GM18868 (cell line): Measurements from ENCODE around the gene ITIH4.
A peak's percentile ranks its signal among the peaks of the same experiment; 100 is the strongest.

Experiments used
- ATAC-seq: cut with Tn5 transposase; IDR thresholded peaks from one replicate; pipeline ENCODE4 v1.9.1; 2021; ENCODE audit warnings: mild to moderate bottlenecking, moderate library complexity; ENCODE audit not compliant: unreplicated experiment

The ITIH4 gene

GRCh38 chr3:52773361-52774065, 57.0 kb downstream of the ITIH4 start:
- no peak for ATAC-seq

DNA sequence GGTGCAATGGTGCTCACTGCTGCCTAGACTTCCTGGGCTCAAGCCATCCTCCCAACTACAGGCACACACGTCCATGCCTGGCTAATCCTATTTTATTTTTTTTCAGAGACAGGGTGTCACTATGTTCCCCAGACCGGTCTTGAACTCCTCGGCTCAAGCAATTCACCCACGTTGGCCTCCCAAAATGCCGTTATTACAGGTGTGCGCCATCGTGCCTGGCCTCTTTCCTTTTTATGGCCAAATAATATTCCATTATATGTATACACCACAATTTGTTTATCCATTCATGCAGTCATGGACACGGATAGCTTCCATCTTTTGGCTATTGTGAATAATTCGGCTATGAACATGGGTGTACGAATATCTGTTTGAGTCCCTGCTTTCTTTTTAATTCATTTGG, 58.8 kb downstream of the ITIH4 start:
- ATAC-seq: no peak

DNA sequence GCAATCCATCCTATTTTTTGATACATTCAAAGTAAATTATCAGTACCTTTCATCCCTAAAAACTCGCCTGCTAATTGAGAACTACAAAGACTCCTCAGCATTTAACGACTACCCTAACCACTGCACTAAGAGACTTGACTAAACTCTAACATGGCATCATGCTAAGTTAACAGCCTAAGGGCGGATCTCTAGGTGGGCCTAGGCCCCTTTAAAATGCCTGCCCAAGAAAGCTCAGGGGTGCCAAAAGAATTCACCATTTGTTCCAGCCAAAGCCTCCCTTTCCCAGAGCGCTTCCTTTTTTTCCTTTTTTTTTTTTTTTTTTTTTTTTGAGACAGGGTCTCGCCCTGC, 59.2 kb downstream of the ITIH4 start:
- no peak for ATAC-seq

DNA sequence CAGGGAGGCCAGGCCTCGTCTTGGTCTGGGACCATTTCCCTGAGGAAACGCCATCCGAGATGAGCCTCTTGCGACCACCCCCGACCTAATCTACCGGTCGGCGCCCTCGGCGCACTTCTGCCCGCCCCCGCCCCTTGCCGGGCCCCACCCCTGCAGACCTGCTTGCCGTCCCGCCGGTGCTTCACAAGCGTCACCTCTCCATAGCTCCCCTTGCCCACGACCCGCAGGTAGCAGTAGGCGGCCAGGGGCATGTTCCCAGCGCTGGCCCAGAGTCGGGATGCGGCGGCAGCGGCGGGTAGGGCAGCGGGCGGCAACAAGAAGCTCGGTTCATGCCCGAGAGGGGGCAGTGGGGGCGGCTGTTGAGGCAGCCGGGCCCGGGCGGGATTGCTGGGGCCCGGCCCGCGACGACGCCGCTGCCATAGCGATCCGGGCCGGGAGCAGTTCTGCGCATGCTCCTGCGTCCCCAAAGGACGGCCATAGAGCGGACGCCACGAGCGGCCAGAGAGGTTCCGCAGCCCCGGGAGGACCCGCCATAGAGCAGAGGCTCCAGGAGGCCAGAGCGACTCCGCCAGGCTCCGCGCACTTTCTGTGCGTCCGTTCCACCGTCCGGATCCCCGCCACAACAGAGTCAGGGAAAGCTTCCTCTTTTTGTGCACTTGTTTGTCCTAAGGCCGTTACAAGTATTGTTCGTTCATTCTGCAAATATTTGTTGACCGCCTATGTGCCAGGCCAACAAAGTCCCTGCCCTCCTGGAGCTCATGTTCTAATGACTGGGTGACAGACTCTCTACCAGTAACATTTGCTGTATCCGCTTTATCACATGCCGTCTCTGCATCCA, 59.8 kb downstream of the ITIH4 start, which contains the start of gene NEK4:
Gene NEK4 (minus strand): TSS at position 445 of the 838 bp plus-strand sequence. CDS start 194 bp downstream, at position 251.
- ATAC-seq: peak; percentile 96

- no peak for ATAC-seq
Observed at GRCh38 chr3:52769786-52770455, 60.6 kb downstream of the ITIH4 start.

DNA sequence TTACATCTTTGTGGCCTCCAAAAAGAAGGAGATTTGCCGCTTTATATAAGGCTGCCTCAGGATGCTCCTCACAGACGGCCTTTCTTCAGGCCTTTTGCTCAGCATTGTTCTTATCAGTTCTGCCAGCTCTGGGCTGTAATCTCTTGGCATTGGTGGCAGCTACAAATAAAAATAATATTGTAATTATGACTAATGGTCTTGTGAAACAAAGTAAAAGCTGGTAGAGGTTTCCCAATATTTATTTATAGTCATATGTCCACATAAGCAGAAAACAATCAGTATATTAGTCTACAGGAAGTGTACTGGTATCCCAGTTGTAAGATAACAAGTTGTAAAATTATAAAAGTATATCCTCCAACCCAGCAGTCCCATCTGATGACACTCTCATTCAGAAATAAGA, 67.0 kb downstream of the ITIH4 start:
- ATAC-seq: no peak
